ENCODE measurements around the gene KITLG. TPM values are rescaled to one million over a fixed set of nuclear protein-coding genes. Genes with fewer than 3 reads are reported as not detected.

KITLG gene
- total RNA-seq, 1 donor from 2014 or later = 0.61 TPM

DNA sequence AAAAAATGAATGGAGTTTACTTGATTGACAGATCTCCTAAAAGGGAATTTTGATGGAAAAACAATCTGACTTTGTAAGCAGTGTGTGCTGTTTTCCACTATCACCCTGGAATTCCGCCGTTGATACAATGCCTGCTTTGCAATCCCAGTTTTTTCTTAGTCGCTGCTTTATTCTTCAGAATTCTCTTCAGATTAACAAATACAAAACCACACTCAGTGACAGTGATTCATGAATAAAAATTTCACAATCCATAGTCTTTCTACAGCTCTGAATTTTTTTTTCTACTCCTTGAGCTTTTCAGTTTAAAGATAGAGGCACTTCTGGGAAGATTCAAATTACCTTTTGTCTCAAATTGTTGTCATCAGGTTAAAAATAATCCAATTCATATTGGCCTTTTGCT is 44.6 kb upstream of the KITLG start:
- Mint-ChIP-seq H3K27ac (ENCODE audit: unreplicated experiment) (no peak overlapping the region), H3K4me1 (ENCODE audit: low read depth, unreplicated experiment) (no peaks in the 10 kb centered on the region), H3K27me3 (ENCODE audit: unreplicated experiment) (peaks cover under 1% of the 10 kb centered on the region), H3K4me3 (ENCODE audit: unreplicated experiment) (no peak overlapping the region), H3K36me3 (ENCODE audit: unreplicated experiment) (no peaks in the 10 kb centered on the region), H3K9me3 (ENCODE audit: unreplicated experiment) (peaks cover 2% of the 10 kb centered on the region)
- TF ChIP-seq, protein P1, sequence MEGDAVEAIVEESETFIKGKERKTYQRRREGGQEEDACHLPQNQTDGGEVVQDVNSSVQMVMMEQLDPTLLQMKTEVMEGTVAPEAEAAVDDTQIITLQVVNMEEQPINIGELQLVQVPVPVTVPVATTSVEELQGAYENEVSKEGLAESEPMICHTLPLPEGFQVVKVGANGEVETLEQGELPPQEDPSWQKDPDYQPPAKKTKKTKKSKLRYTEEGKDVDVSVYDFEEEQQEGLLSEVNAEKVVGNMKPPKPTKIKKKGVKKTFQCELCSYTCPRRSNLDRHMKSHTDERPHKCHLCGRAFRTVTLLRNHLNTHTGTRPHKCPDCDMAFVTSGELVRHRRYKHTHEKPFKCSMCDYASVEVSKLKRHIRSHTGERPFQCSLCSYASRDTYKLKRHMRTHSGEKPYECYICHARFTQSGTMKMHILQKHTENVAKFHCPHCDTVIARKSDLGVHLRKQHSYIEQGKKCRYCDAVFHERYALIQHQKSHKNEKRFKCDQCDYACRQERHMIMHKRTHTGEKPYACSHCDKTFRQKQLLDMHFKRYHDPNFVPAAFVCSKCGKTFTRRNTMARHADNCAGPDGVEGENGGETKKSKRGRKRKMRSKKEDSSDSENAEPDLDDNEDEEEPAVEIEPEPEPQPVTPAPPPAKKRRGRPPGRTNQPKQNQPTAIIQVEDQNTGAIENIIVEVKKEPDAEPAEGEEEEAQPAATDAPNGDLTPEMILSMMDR (IDR thresholded peaks at IDR 0.05; ENCODE audit: partially characterized antibody, unreplicated experiment) = no peak
- no peak for DNase-seq

DNA sequence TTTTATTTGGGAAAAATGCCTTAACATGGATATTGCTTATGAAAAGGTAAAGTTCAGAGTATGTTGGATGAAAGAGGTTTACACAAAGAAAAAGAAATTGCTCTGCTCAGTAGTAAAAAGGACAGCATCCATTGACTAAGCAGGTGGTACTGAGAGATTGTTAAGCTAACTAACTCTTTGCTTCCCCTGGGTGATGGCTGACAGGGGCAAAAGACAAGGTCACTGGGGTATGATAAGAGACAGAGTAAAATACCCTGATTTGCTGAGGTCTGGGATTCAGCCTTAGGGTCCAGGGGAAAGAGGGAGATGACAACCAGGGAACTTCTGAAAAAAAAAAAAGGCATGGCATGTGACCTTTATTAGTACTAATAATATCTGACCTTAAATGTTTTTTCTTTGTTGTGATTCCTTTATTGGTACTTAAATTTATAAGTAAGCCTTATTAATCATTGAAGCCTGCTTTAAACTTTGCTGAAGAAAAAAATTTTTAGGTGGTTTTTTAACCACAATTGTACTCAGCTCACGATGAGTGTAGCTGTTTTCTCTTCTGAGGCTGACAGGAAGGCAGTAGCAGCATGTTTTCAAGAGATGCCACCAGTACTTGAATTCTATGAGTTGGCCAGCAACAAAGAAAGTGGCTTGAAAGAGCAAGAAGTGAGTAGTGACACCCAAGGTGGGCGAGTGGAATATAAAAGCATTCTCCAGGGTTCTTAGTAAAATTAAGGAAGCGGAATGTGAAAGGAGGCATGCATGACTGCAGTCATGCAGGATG is 43.7 kb upstream of the KITLG start:
- no peak for DNase-seq
- Mint-ChIP-seq H3K9me3 (ENCODE audit: unreplicated experiment) (peaks cover 2% of the 10 kb centered on the region), H3K4me1 (ENCODE audit: low read depth, unreplicated experiment) (no peaks in the 10 kb centered on the region), H3K4me3 (ENCODE audit: unreplicated experiment) (no peak overlapping the region), H3K27ac (ENCODE audit: unreplicated experiment) (no peak overlapping the region), H3K27me3 (ENCODE audit: unreplicated experiment) (no peaks in the 10 kb centered on the region), H3K36me3 (ENCODE audit: unreplicated experiment) (no peaks in the 10 kb centered on the region)
- TF ChIP-seq, protein P1 (IDR thresholded peaks at IDR 0.05; ENCODE audit: partially characterized antibody, unreplicated experiment) = no peak

DNA sequence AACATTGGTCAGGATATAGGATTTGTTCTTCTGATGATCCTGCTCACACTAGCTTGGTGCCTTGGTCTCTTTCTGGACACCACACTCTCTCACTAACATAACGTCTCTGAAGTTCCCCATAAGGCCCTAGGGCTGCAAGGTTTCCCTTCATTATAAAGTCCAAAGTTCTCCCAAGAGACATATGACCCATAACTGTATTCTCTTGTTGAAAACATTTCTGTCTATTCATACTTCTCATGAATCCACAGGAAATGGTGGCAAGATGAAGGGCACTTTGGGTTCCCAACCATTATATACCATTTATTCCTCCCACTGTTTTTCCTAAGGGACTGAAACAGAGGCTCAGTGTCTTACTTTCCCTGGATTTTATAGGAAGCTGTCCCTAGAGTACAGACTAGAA is 37.1 kb upstream of the KITLG start:
- Mint-ChIP-seq H3K27me3 (ENCODE audit: unreplicated experiment) (no peaks in the 10 kb centered on the region), H3K9me3 (ENCODE audit: unreplicated experiment) (peaks cover 5% of the 10 kb centered on the region), H3K27ac (ENCODE audit: unreplicated experiment) (no peak overlapping the region), H3K4me1 (ENCODE audit: low read depth, unreplicated experiment) (no peaks in the 10 kb centered on the region), H3K4me3 (ENCODE audit: unreplicated experiment) (no peak overlapping the region), H3K36me3 (ENCODE audit: unreplicated experiment) (no peaks in the 10 kb centered on the region)
- TF ChIP-seq, protein P1 (IDR thresholded peaks at IDR 0.05; ENCODE audit: partially characterized antibody, unreplicated experiment) = no peak
- no peak for DNase-seq

DNA sequence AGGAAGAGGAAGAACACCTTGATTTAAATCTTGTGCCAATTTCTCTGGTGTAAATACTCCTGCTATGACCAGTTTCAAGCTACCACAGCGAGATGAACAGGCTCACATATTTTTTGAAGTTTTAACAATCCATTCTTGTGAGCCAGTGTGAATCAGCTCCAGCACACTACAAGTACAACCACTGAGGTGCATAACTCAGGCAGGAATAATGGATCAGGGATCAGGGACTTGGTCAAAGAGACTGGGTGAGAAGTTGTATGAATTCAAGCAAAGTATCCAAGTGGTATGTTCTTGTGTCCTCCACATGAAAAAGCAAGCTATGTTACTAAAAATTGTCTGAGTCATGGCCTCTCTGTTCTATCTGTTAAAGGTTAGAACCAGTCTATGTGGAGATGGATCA is 35.2 kb upstream of the KITLG start:
- Mint-ChIP-seq H3K4me1 (ENCODE audit: low read depth, unreplicated experiment) (no peaks in the 10 kb centered on the region), H3K9me3 (ENCODE audit: unreplicated experiment) (peaks cover 5% of the 10 kb centered on the region), H3K27ac (ENCODE audit: unreplicated experiment) (no peak overlapping the region), H3K27me3 (ENCODE audit: unreplicated experiment) (no peaks in the 10 kb centered on the region), H3K36me3 (ENCODE audit: unreplicated experiment) (no peaks in the 10 kb centered on the region), H3K4me3 (ENCODE audit: unreplicated experiment) (no peak overlapping the region)
- DNase-seq = no peak
- TF ChIP-seq, protein P1 (IDR thresholded peaks at IDR 0.05; ENCODE audit: partially characterized antibody, unreplicated experiment) = no peak

DNA sequence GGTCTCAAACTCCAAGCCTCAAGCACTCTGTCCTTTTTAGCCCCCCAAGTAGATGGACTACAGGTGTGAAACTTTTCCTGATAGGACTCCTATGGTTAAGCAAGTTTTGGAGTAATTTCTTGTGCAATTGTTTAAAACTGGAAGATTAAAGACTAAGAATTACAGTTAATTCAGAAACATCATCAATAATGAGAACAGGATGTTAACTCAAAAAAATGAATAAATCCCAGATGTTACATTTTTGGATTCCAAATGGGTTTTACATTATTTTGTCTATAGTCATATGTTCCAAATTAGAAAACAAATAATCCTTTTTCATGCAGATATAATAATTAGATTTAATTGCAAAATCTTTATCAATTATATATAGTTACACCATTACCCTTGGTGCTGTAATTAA is 24.4 kb upstream of the KITLG start:
- Mint-ChIP-seq H3K36me3 (ENCODE audit: unreplicated experiment) (no peaks in the 10 kb centered on the region), H3K27me3 (ENCODE audit: unreplicated experiment) (no peaks in the 10 kb centered on the region), H3K27ac (ENCODE audit: unreplicated experiment) (no peak overlapping the region), H3K9me3 (ENCODE audit: unreplicated experiment) (peaks cover 1% of the 10 kb centered on the region), H3K4me3 (ENCODE audit: unreplicated experiment) (no peak overlapping the region), H3K4me1 (ENCODE audit: low read depth, unreplicated experiment) (no peaks in the 10 kb centered on the region)
- DNase-seq = no peak
- TF ChIP-seq, protein P1 (IDR thresholded peaks at IDR 0.05; ENCODE audit: partially characterized antibody, unreplicated experiment) = no peak
